Nephron (organoid): ENCODE measurements around the gene SAMD15.

Source experiments
- H3K27ac Mint-ChIP-seq, 3 experiments: 2 replicates each; pipeline ENCODE4 v1.8.0; 2020; ENCODE audit warnings: mixed read lengths in 3 of 3, mild to moderate bottlenecking in 2 of 3, moderate library complexity in 1 of 3
- H3K27me3 Mint-ChIP-seq: 2 replicates; pipeline ENCODE4 v1.8.0; 2021; ENCODE audit warnings: low read depth, mild to moderate bottlenecking, moderate library complexity, mixed read lengths
- H3K36me3 Mint-ChIP-seq: 2 replicates; pipeline ENCODE4 v1.8.0; 2020; ENCODE audit warnings: low read depth, mixed read lengths
- H3K4me1 Mint-ChIP-seq: 2 replicates; pipeline ENCODE4 v1.8.0; 2020; ENCODE audit warnings: mixed read lengths
- H3K4me3 Mint-ChIP-seq, 3 experiments: 2 replicates each; pipeline ENCODE4 v1.8.0; 2020; ENCODE audit warnings: mild to moderate bottlenecking in 3 of 3, mixed read lengths in 3 of 3, moderate library complexity in 2 of 3
- H3K9me3 Mint-ChIP-seq: 2 replicates; pipeline ENCODE4 v1.8.0; 2020; ENCODE audit warnings: mixed read lengths
- CTCF ChIP-seq, 3 experiments: fragments of 200-600 bp; sonication (generic); IDR thresholded peaks; one replicate each; pipeline ENCODE4 v1.5.0; 2021; ENCODE audit warnings: antibody characterized with exemption in 3 of 3; ENCODE audit not compliant: unreplicated experiment in 3 of 3

SAMD15 gene

DNA sequence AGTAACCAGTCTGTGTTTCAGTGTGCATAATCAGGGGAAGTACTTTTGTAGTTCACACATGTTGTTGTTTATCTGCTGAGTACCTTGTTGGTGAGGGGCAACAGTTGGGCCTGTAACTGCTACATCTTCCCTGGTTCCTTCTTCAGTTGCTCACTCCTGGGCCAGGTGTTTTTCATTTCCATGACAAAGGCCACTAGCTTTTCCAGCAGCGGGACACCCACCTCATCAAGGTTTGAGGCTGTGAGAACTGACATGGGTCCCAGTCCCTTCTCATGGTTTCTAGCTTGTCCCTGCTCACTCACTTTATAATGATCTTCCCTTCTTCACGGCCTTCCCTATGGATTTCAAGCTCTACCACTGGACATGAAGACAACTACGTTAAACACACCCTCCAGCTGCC lies 47.7 kb downstream of the SAMD15 start:
- no peak overlapping the region for H3K4me3 Mint-ChIP-seq
- H3K4me1 Mint-ChIP-seq: no peaks in the 10 kb centered on the region
- no peak overlapping the region for H3K27ac Mint-ChIP-seq
- H3K27me3 Mint-ChIP-seq: no peaks in the 10 kb centered on the region
- peaks cover 94% of the 10 kb centered on the region for H3K36me3 Mint-ChIP-seq
- TF ChIP-seq CTCF (IDR thresholded peaks at IDR 0.05; ENCODE audit: unreplicated experiment in 3 of 3): no peak
- peaks cover 13% of the 10 kb centered on the region for H3K9me3 Mint-ChIP-seq

DNA sequence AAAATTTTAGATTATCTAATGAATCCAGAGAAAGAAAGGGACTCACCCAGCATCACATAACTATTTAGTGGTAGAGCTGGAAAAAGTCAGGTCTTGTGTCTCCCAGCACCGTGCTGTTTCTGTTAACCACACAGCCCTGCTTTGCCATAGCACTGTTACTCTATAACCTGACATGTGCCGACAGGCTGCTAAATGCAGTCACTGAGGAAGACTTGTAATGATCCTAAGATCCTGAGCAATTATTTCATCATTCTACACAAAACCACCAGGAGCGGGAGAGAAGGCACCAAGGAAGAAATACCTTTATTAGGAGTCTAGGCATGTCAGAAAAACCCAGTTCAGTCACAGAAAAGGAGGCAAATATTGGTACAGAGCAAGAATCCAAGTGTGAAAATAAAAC lies 49.2 kb downstream of the SAMD15 start:
- peaks cover 93% of the 10 kb centered on the region for H3K36me3 Mint-ChIP-seq
- H3K27me3 Mint-ChIP-seq: no peaks in the 10 kb centered on the region

DNA sequence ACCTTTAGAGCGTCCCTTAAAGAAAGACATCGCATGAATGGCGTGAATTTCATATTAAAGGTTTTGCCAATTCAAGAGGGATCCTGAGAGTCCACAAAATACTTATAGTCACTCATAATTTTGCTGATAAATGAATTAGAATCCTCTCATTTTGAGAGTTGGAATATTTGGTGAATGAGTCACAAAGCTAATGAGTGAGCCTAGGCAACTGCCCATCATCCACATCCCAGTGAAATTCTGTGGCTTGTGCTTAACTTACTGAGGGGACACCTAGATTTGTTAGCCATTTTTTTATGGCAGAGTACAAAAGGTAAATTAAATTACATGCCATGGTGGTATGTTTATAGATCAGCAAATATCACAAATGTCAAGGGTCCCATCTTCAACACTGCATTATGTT lies 58.9 kb downstream of the SAMD15 start:
- no peaks in the 10 kb centered on the region for H3K27me3 Mint-ChIP-seq
- H3K27ac Mint-ChIP-seq: no peak overlapping the region
- no peaks in the 10 kb centered on the region for H3K9me3 Mint-ChIP-seq
- no peaks in the 10 kb centered on the region for H3K4me1 Mint-ChIP-seq
- H3K4me3 Mint-ChIP-seq: no peak overlapping the region
- no peak for TF ChIP-seq CTCF (IDR thresholded peaks at IDR 0.05; ENCODE audit: unreplicated experiment in 3 of 3)
- peaks cover 55% of the 10 kb centered on the region for H3K36me3 Mint-ChIP-seq

More for the DNA sequence above, 49.2 kb downstream of the SAMD15 start:
- no peak overlapping the region for H3K27ac Mint-ChIP-seq
- H3K4me3 Mint-ChIP-seq: no peak overlapping the region
- peaks cover 5% of the 10 kb centered on the region for H3K9me3 Mint-ChIP-seq
- no peaks in the 10 kb centered on the region for H3K4me1 Mint-ChIP-seq
- TF ChIP-seq CTCF (IDR thresholded peaks at IDR 0.05; ENCODE audit: unreplicated experiment in 3 of 3): no peak

DNA sequence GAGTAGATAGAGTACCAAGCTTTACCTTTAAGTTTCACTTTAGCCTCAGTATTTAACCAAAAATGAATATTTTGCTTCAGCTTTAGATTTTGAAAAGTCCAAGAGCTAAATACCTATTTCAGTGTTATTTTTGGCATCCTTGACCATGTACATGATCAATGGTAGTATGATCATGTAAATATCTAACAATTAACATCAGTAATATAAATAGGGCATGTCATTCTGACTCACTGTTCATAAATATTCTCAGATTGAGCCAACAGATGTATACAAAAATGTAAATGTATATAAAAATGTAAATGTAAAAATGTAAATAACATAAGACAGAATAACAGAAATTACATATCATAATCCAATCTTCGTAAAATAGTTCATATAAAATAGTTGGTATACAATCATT lies 61.4 kb downstream of the SAMD15 start:
- Mint-ChIP-seq H3K4me3 (no peak overlapping the region), H3K4me1 (no peaks in the 10 kb centered on the region), H3K27me3 (no peaks in the 10 kb centered on the region), H3K36me3 (peaks cover 64% of the 10 kb centered on the region), H3K27ac (no peak overlapping the region), H3K9me3 (no peaks in the 10 kb centered on the region)
- no peak for TF ChIP-seq CTCF (IDR thresholded peaks at IDR 0.05; ENCODE audit: unreplicated experiment in 3 of 3)

- H3K27ac Mint-ChIP-seq: no peak overlapping the region
- no peaks in the 10 kb centered on the region for H3K27me3 Mint-ChIP-seq
- no peaks in the 10 kb centered on the region for H3K4me1 Mint-ChIP-seq
- no peaks in the 10 kb centered on the region for H3K9me3 Mint-ChIP-seq
- peaks cover 60% of the 10 kb centered on the region for H3K36me3 Mint-ChIP-seq
- no peak overlapping the region for H3K4me3 Mint-ChIP-seq
- no peak for TF ChIP-seq CTCF (IDR thresholded peaks at IDR 0.05; ENCODE audit: unreplicated experiment in 3 of 3)
These were observed 62.7 kb downstream of the SAMD15 start for GRCh38 chr14:77439861-77440260.
